A549 (cell line): ENCODE results near the gene DMRTC2. TPM values are rescaled to one million over a fixed set of nuclear protein-coding genes. Genes with fewer than 3 reads are reported as not detected.
A peak's percentile ranks its signal among the peaks of the same experiment; 100 is the strongest.

Experiments
- ATAC-seq, 2 experiments: fragments of 200-7000 bp in 1 of 2; fragments of >200 bp in 1 of 2; cut with Nextera tagmentation in 1 of 2; cut with Tn5 transposase in 1 of 2; 3 replicates each; pipeline versions ENCODE4 v1.8.0 to v1.9.1; 2018 to 2020; ENCODE audit warnings: mild to moderate bottlenecking in 1 of 2, moderate library complexity in 1 of 2
- CTCF ChIA-PET: fragments of 300-600 bp; sonication (Branson Sonifier 250); formaldehyde crosslinking; extraction: SDS; loops from one replicate; lab custom pipeline; 2021; ENCODE audit warnings: antibody characterized with exemption, inconsistent platforms; lab: Yijun Ruan, JAX
- POLR2A ChIA-PET: fragments of 350-600 bp; formaldehyde crosslinking; extraction: SDS; loops from one replicate; lab custom pipeline; 2021; ENCODE audit warnings: antibody characterized with exemption, inconsistent platforms; lab: Yijun Ruan, JAX
- DNase-seq, 2 experiments: peaks; one replicate each; pipeline versions ENCODE4 v3.0.0 to v3.0.0-alpha.2; 2011 to 2016; ENCODE audit warnings: low read depth in 1 of 2, low spot score in 1 of 2
- FAIRE-seq: peaks from 2 replicates; lab custom pipeline; 2011; peaks lifted over from hg19 to GRCh38; lab: Jason Lieb, UNC
- H3K27ac ChIP-seq, 2 experiments: fragments of >200 bp; sonication (Bioruptor Twin); formaldehyde crosslinking; 3 replicates each; pipeline ENCODE4 v1.5.1; 2016 to 2017
- H3K4me1 ChIP-seq: fragments of >200 bp; sonication (Bioruptor Twin); formaldehyde crosslinking; 3 replicates; pipeline ENCODE4 v1.6.1; 2016
- H3K4me2 ChIP-seq: fragments of >200 bp; sonication (Bioruptor Twin); formaldehyde crosslinking; 3 replicates; pipeline ENCODE4 v1.6.1; 2016
- H3K4me3 ChIP-seq: fragments of >200 bp; sonication (Bioruptor Twin); formaldehyde crosslinking; 3 replicates; pipeline ENCODE4 v1.5.1; 2016
- H3K9me3 ChIP-seq: fragments of >200 bp; sonication (Bioruptor Twin); formaldehyde crosslinking; 3 replicates; pipeline ENCODE4 v1.6.1; 2016
- ATOH8 ChIP-seq: fragments of 250-450 bp; sonication (Bioruptor Pico); IDR thresholded peaks from 2 replicates; pipeline ENCODE4 v1.5.0; 2020; ENCODE audit warnings: low read depth, mild to moderate bottlenecking, moderate library complexity
- CBX2 ChIP-seq: fragments of 200-600 bp; sonication (generic); IDR thresholded peaks from 2 replicates; pipeline ENCODE4 v1.6.1; 2016; ENCODE audit warnings: low read depth, mild to moderate bottlenecking, borderline replicate concordance
- CHD4 ChIP-seq: fragments of 200-600 bp; sonication (generic); IDR thresholded peaks from 2 replicates; pipeline ENCODE4 v1.6.1; 2016; ENCODE audit warnings: antibody characterized with exemption, mild to moderate bottlenecking, borderline replicate concordance
- E2F6 ChIP-seq: IDR thresholded peaks from 2 replicates; pipeline ENCODE4 v1.6.1; 2012; ENCODE audit warnings: low read depth, borderline replicate concordance
- EHF ChIP-seq: fragments of 250-450 bp; sonication (Bioruptor Pico); IDR thresholded peaks from 2 replicates; pipeline ENCODE4 v1.5.0; 2020; ENCODE audit warnings: mild to moderate bottlenecking
- FOSB ChIP-seq: fragments of 250-450 bp; sonication (Bioruptor Pico); IDR thresholded peaks from 2 replicates; pipeline ENCODE4 v1.5.0; 2020; ENCODE audit warnings: mild to moderate bottlenecking, moderate library complexity
- GATA3 ChIP-seq: IDR thresholded peaks from 2 replicates; pipeline ENCODE4 v1.6.1; 2012; ENCODE audit warnings: borderline replicate concordance
- HDAC2 ChIP-seq: fragments of 200-600 bp; sonication (generic); IDR thresholded peaks from 2 replicates; pipeline ENCODE4 v1.6.1; 2016
- HES2 ChIP-seq: fragments of >200 bp; sonication (Bioruptor Twin); formaldehyde crosslinking; IDR thresholded peaks from 2 replicates; pipeline ENCODE4 v1.6.1; 2016
- HOXA7 ChIP-seq: fragments of 250-450 bp; sonication (Bioruptor Pico); IDR thresholded peaks from 2 replicates; pipeline ENCODE4 v1.5.0; 2020; ENCODE audit warnings: mild to moderate bottlenecking, moderate library complexity
- HOXB13 ChIP-seq: fragments of 250-450 bp; sonication (Bioruptor Pico); IDR thresholded peaks from 2 replicates; pipeline ENCODE4 v1.5.0; 2020; ENCODE audit warnings: low read depth, mild to moderate bottlenecking, moderate library complexity
- HOXB5 ChIP-seq: fragments of 250-450 bp; sonication (Bioruptor Pico); IDR thresholded peaks from 2 replicates; pipeline ENCODE4 v1.5.0; 2020; ENCODE audit warnings: mild to moderate bottlenecking, moderate library complexity
- JUN ChIP-seq, 2 experiments: fragments of >200 bp; sonication (Bioruptor Twin); formaldehyde crosslinking; IDR thresholded peaks; 2 replicates in 1 of 2; 3 replicates in 1 of 2; pipeline ENCODE4 v1.6.1; 2016 to 2017
- JUNB ChIP-seq: fragments of >200 bp; sonication (Bioruptor Twin); formaldehyde crosslinking; IDR thresholded peaks from 2 replicates; pipeline ENCODE4 v1.6.1; 2016
- MAX ChIP-seq: IDR thresholded peaks from 2 replicates; pipeline ENCODE4 v1.6.1; 2012
- NFE2L2 ChIP-seq: fragments of 150-350 bp; conservative IDR thresholded peaks from 2 replicates; pipeline ENCODE4 v1.6.1; 2014; ENCODE audit warnings: low read length
- NR3C1 ChIP-seq: fragments of >200 bp; sonication (Bioruptor Twin); formaldehyde crosslinking; IDR thresholded peaks from 3 replicates; pipeline ENCODE4 v1.6.1; 2017
- POLR2A ChIP-seq: IDR thresholded peaks from 2 replicates; pipeline ENCODE4 v1.6.1; 2012; ENCODE audit warnings: mild to moderate bottlenecking, low read length
- POLR2AphosphoS2 ChIP-seq: conservative IDR thresholded peaks from 2 replicates; pipeline ENCODE4 v1.6.1; 2012; ENCODE audit warnings: low read length, improper control_type of control experiment, inconsistent platforms
- RARB ChIP-seq: fragments of 250-450 bp; sonication (Bioruptor Pico); IDR thresholded peaks from 2 replicates; pipeline ENCODE4 v1.8.0; 2021; ENCODE audit warnings: mild to moderate bottlenecking, moderate library complexity
- RCOR1 ChIP-seq: fragments of 150-350 bp; IDR thresholded peaks from 2 replicates; pipeline ENCODE4 v1.6.1; 2014; ENCODE audit warnings: antibody characterized with exemption, low read length, low read depth
- SMC3 ChIP-seq: fragments of >200 bp; sonication (Bioruptor Twin); formaldehyde crosslinking; IDR thresholded peaks from 3 replicates; pipeline ENCODE4 v1.6.1; 2018; ENCODE audit warnings: inconsistent platforms
- TP53 ChIP-seq: fragments of 250-450 bp; sonication (Bioruptor Pico); IDR thresholded peaks from 2 replicates; pipeline ENCODE4 v1.5.0; 2021; ENCODE audit warnings: mild to moderate bottlenecking, moderate library complexity
- ZFP36 ChIP-seq: fragments of 450-650 bp; IDR thresholded peaks from 2 replicates; pipeline ENCODE4 v1.6.1; 2014; ENCODE audit warnings: borderline replicate concordance; ENCODE audit not compliant: partially characterized antibody
- WGBS: methylation state at CpG from one replicate; pipeline ENCODE4 v1.1.6; 2017; ENCODE audit errors: missing lambda C conversion rate; 5-methylcytosine and 5-hydroxymethylcytosine counted together
- polyA plus RNA-seq, 4 experiments: library from polyadenylated mRNA; depleted of rRNA in 3 of 4; stranded (reverse); fragments of >200 nt; fragmentation: RNase III in 1 of 4; extraction: RNeasy Plus Mini Kit Qiagen cat#74134 plus additional on column Dnase treatment in 1 of 4; gene quantifications; 2 replicates in 3 of 4; 3 replicates in 1 of 4; pipeline ENCODE4 v1.2.3, GENCODE V29; 2011 to 2017

DMRTC2 gene
- polyA plus RNA-seq, 2 of the 4 experiments (the other 2 are of a cell fraction), result not detected

- Histone ChIP-seq H3K4me1 (peaks cover 10% of the 10 kb centered on the region), H3K27ac (no peak overlapping the region; a peak in 1 of 6 replicates), H3K4me3 (no peak overlapping the region), H3K4me2 (no peak overlapping the region), H3K9me3 (no peaks in the 10 kb centered on the region)
- no peak for DNase-seq
- WGBS, result 83% methylated on average over 17 of the region's 17 CpGs
- POLR2A ChIA-PET, result no interaction called here
- FAIRE-seq, result no peak
- no peak for ATAC-seq
- CTCF ChIA-PET, result interaction anchor here (1.3 to 8.4 kb wide), 6 partner anchors 8 to 80 kb away, joined by 3 to 87 read pairs (median 6); partner anchors contain the start of gene RABAC1
- TF ChIP-seq CBX2 (no peak), SMC3 (no peak), NR3C1 (no peak), TP53 (no peak), CHD4 (no peak), HES2 (no peak), ZFP36 (no peak), RCOR1 (no peak), JUN (IDR thresholded peaks at IDR 0.05) (no peak)
- TF ChIP-seq, all 56 proteins: peak for 0
These were observed 33.4 kb downstream of the DMRTC2 start for GRCh38 chr19:41877916-41878905.

DNA sequence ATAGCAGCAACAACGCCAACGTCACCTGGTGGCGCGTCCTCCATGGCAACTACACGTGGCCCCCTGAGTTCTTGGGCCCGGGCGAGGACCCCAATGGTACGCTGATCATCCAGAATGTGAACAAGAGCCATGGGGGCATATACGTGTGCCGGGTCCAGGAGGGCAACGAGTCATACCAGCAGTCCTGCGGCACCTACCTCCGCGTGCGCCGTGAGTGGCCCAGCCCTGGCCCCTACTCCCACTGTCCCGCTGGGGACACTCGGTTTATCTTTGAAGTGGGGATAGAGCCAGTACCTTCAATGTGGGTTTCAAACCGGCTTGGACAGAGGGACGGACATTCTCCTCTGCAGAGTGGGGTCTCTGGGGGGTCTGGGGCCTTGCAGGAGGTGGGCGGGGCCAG lies 34.2 kb downstream of the DMRTC2 start:
- ATAC-seq, result no peak
- ChIA-PET POLR2A (no interaction called here), CTCF (interaction anchor here (1.5 kb wide), 1 partner anchor 20 kb away, joined by 3 read pairs; no protein-coding TSS in a partner anchor)
- TF ChIP-seq POLR2A (0 out of 2 replicates have a peak, but pooled peaks have one; percentile 2), HOXA7 (CRISPR knock-in tag) (no peak)
- H3K4me3 ChIP-seq, result no peak overlapping the region
- no peak overlapping the region for H3K4me2 ChIP-seq
- H3K27ac ChIP-seq, result no peak overlapping the region
- DNase-seq, result no peak
- no peak for FAIRE-seq
- H3K4me1 ChIP-seq, result peaks cover 10% of the 10 kb centered on the region
- 77% methylated on average over 21 of the region's 21 CpGs for WGBS
- no peaks in the 10 kb centered on the region for H3K9me3 ChIP-seq

DNA sequence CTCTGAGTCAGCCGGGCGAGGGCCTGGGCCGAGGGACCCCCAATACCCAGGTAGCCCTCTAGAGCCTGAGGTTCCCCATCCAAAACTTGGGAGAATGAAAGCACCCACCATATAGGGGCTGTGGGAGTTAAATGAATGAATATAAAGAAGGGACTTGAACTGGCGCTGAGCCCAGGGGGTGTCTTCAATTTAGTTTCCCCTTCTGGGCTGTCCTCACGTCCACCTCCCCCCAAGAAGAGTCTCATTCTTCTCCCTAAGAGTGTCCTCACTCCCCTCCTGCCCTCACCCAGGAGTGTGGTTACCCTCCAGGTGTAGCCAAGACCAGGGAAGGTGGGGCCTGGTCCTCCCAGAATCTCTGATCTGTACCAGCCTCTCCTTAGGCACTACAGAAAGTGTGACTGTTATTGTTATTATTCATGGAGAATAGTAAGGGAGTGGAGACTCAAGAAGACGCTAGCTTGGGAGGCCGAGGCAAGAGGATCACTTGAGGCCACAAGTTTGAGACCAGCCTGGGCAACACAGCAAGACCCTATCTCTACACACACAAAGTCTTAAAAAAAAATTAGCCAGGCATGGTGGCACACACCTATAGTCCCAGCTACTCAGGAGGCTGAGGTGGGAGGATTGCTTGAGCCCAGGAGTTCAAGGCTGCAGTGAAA lies 35.0 kb downstream of the DMRTC2 start:
- 67% methylated on average over 7 of the region's 7 CpGs for WGBS
- FAIRE-seq, result no peak

More for the DNA sequence above, 35.0 kb downstream of the DMRTC2 start:
- TF ChIP-seq E2F6, result no peak
- no peak for TF ChIP-seq POLR2AphosphoS2
- TF ChIP-seq CBX2, result no peak
- TF ChIP-seq MAX, result no peak
- no peak for TF ChIP-seq HES2
- TF ChIP-seq FOSB (CRISPR knock-in tag), result no peak
- no peak for TF ChIP-seq ATOH8
- no peak for TF ChIP-seq JUN (IDR thresholded peaks at IDR 0.05)
- TF ChIP-seq NR3C1, result no peak
- no peak for TF ChIP-seq HDAC2
- no peak for TF ChIP-seq HOXB5 (CRISPR knock-in tag)
- TF ChIP-seq JUNB, result no peak
- TF ChIP-seq EHF (CRISPR knock-in tag), result no peak
- no peak for TF ChIP-seq TP53
- TF ChIP-seq NFE2L2, result no peak
- TF ChIP-seq GATA3, result no peak
- no peak for TF ChIP-seq HOXB13 (CRISPR knock-in tag)
- no peak for TF ChIP-seq RARB
- ATAC-seq (no peak), DNase-seq (no peak)
- Histone ChIP-seq H3K4me1 (peaks cover 11% of the 10 kb centered on the region), H3K27ac (no peak overlapping the region), H3K4me2 (no peak overlapping the region), H3K4me3 (no peak overlapping the region), H3K9me3 (no peaks in the 10 kb centered on the region)
- ChIA-PET POLR2A (no interaction called here), CTCF (interaction anchor here (1.0 to 1.3 kb wide), 2 partner anchors 58 to 73 kb away, joined by 4 to 5 read pairs; no protein-coding TSS in a partner anchor)
